ENCODE measurements around the gene EIF3D.

GRCh38 chr22:36467946-36468345, 61.0 kb downstream of the EIF3D start:
- TF ChIP-seq POLR2A (IDR thresholded peaks at IDR 0.05) (no peak), CTCF (IDR thresholded peaks at IDR 0.05) (no peak)
